CD4-positive, alpha-beta T cell treated with Interferon alpha-2 for 1 hour (primary cell): Measurements from ENCODE around the gene NF2.
"Not testable (repeated sequence)": the region's sequence is repeated elsewhere in the genome, so short reads cannot be mapped to it uniquely, and the experiment has no call there.

Experiments
- DNase-seq, 2 donors: peaks; one replicate each; pipeline ENCODE4 v3.0.0-alpha.2; 2020 to 2022

NF2 gene

DNA sequence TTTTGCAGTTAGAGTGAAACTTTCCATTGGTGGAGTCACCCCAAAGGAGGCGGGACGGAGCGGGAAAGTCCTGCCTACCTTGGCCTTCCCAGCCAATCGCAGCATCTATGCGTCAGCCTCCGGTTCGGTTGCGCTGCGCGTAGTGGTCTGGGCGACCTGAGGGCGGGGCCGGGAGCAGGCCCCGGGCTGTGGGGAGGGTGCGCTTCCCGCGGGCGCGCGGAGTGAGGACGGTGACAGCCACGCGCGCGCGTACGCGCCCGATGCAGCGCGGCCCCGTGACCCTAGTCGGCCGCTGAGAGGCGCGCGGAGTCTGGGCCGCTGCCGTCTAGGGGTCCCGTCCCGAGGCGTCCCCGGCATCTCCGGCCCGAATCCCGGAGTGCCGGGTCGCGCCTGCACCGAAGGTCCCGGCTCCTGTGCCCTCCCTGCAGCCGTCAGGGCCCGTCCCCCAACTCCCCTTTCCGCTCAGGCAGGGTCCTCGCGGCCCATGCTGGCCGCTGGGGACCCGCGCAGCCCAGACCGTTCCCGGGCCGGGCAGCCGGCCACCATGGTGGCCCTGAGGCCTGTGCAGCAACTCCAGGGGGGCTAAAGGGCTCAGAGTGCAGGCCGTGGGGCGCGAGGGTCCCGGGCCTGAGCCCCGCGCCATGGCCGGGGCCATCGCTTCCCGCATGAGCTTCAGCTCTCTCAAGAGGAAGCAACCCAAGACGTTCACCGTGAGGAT, at the start of gene NF2:
TSS of gene NF2 (plus strand) at position 276 of the 718 bp plus-strand sequence. CDS start at position 642, 366 bp downstream.
- peak; percentile 99 for DNase-seq

DNA sequence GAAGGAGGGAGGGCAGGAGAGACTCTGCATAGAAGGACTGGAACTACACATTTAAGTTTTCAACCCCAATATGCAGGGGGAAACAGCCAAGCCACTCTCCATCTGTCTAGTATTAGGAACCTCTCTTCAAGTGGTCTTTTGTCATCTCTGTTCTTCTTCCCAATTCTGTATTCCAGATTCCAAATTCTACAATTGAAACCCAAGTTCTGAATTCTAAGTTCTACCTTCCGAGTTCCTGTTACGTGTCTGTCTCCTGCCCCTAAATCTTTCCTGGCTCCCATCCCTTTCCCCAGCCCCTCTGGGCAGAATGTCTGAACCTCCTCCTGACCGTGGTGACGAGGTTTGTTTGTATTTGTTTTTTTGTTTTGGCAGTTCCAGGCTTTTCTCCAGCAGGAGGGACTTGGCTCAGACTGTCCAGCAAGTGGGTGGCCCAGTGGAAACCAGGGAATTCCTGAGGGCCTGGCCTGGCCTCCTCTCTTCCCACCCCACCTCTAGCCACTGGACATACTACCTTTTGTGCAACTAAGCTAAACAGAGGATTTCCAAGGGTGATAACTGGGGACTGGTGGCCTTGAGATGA, 48.3 kb upstream of the NF2 start:
- DNase-seq = no peak

DNA sequence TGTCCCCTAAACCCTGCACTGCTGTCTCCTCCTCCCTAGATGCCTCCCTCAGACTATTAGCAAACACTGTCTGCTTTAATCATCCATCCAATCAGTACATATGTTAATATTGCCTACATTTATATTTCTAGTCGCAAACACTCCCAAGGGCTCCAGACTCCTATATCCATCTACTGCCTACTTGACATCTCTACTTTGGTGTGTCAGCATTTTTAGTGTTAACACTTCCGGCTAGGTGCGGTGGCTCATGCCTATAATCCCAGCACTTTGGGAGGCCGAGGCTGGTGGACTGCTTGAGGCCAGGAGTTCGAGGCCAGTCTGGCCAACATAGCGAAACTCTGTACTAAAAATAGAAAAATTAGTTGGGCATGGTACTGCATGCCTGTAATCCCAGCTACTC, 44.4 kb upstream of the NF2 start:
- no peak for DNase-seq

DNA sequence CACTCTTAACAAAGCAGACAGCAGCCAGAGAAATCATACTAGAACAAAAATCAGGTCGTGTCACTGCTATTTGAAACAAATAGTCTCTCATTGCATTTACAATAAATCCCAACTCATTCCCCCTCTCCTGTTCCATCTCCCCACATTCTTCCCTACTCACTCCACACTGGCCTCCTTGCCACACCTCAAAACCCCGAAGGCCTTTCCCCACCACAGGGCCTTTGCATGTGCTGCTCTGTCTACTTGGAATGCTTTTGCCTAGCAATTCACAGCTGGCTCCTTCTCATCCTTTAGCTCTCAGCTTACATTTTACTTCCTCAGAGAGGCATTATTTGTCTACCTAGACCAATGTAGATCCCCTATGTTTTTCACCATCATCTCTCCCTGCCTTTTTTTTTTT, 43.6 kb upstream of the NF2 start:
- DNase-seq = no peak

DNA sequence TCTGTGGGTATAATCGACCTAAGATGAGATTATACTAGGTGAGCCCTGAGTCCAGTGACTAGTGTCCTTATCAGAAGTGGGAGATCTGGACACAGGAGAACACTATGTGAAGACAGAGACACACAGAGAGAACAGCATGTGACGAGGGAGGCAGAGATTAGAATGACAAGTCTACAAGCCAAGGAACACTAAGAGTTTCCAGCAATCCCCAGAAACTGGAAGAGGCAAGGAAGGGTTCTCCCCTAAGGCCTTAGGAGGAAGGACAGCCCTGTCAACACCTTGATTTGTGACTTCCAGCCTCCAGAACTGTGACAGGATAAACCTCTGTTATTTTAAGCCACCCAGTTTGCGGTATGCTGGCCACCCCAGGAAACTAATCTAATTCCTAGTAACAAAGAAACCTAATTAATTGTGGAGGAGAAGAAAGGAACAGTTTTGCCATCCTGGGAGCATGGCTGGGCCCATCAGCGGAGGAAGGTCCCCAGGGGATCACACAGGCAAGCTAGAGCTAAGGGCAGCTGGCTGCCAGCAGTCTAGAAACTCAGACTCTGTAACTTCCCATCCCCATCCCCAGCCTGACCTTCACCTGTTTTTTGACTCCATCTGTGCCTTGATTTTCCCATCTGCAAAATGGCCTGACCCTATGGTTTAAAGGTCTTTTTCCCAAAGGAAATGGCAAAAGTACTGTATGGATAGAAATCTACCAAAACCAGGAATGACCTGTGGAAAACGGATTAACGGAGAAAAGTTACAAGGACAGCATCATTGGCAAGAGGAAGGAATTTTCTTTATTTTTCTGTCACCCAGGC, 39.6 kb upstream of the NF2 start:
- no peak for DNase-seq

DNA sequence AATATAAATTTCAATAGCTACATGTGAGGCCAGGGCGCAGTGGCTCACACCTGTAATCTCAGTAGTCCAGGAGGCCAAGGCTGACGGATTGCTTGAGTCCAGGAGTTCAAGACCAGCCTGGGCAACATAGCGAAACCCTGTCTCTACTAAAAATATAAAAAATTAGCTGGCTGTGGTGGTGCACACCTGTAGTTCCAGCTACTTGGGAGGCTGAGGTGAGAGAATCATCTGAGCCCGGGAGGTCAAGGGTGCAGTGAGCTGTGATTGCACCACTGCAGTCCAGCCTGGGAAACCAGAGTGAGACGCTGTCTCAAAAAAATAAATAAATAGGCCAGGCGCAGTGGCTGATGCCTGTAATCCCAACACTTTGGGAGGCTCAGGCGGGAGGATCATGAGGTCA, 36.9 kb upstream of the NF2 start:
- not testable (repeated sequence) for DNase-seq

DNA sequence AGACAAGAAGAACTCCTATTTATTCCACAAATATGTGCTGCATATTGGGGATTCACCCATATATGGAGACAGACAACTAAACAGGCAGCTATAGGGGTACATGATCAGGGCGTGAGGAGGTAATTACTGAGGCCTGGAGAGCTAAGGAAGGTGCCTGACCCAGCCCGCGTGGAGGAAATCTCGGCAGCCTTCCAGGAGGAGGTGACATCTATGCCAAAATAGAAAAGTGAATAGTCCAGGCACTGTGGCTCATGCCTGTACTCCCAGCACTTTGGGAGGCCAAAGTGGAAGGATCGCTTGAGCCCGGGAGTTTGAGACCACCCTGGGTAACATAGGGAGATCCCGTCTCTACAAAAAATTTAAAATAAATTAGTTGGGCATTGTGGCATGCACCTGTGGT, 36.1 kb upstream of the NF2 start:
- DNase-seq = no peak

DNA sequence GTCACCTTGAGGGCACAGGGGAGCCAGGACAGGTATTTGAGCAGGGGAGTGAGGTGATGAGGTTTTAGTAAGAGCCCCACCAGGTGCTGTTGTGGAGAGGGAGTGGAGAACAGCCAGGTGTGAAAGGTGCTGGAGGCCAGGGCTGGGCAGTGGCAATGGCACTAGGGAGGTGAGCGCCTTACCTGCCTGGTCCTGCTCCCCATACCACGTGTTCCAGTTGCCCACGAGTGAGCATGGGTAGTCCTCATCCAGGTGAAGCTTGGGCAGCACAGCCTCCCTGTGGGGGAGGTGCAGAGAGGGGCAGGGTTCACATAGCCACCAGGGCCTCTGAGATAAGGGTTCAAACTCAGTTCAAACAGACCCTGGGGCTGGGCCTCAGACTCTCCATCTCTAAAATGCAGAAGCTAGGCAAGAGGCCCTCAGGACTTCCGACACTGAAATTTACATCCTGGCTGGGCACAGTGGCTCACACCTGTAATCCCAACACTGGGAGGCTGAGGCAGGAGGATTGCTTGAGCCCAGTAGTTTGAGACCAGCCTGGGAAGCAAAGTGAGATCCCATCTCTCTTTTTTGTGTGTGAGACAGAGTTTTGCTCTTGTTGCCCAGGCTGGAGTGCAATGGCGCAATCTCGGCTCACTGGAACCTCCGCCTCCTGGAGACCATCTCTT, 34.3 kb upstream of the NF2 start:
- no peak for DNase-seq

DNA sequence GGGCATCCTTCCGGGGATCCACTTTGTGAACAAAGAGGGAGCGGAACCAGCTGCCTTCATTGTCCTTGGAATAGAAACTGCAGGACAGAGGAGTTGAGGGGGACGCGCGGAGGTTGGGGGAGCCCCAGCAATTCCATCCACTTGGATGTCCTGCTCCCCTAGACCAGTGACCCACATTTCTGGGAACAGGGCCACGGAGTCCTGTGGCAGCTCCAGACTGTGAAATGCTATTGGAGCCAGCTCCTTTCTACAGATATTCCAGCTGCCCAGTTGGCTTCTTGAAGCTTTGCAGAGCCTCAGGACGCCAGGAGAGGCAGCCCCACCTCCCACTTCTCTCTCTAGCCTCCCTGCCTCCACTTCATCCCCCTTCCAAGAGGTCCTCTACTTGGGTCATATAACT, 33.0 kb upstream of the NF2 start:
- no peak for DNase-seq

DNA sequence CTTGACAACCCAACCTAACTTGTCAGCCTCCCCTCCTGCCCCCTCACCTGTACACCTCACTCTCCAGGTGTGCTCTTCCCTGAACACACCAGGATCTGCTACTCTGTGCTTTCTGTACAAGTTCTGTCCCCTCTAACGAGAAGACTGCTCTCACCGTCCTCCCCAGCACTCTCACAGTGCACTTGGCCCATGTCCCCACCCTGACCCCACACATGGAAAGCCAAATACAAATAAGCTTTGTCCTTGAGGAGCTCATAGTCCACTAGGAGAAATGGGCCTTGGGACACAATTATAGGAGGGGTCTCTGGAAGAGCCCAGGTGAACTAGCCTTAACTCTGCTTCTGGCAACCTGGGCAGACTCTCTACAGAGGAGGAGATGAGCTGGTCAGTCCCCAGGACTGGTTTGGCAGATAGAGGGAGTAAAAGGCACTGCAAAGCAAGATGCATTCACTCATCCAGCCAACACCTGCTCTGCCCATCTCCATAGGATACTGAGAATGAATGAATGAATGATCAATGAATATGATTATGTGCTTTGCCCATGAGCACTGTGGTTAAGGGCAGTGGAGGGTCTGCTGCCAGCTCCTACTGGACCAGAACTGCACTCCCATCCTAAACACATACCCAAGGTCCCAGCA, 32.4 kb upstream of the NF2 start:
- no peak for DNase-seq

DNA sequence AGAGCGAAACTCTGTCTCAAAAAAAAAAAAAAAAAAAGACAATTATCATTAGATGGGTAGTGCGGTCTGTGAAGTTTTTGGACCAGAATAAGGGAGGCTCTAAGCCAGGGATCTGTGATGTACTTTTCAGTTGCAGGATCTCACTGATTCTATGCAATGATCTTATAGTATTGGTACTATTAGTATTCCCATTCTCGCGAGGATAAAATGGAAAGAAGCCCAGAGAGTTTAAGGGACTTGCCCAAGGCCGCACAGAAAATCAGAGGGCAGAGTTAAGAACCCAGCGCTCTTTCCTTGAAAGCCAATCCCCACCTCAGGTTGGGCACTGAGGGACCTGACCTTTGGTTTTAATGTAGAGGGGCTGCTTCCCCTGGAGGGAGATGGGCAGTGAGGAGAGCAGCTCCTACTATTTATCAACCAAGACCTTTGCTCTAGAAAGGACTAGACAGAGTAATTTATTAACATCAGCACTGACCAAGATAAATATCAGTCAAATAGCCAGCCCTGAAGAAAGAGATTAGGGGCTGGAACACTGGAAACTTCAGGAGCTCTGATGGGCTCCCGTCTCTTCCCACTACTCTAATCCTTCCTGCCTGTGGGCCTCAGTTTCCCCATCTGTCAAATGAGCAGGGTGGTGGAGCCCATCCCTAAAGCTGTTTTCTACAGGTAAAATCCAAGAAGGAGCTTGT, 28.5 kb upstream of the NF2 start:
- DNase-seq = no peak

DNA sequence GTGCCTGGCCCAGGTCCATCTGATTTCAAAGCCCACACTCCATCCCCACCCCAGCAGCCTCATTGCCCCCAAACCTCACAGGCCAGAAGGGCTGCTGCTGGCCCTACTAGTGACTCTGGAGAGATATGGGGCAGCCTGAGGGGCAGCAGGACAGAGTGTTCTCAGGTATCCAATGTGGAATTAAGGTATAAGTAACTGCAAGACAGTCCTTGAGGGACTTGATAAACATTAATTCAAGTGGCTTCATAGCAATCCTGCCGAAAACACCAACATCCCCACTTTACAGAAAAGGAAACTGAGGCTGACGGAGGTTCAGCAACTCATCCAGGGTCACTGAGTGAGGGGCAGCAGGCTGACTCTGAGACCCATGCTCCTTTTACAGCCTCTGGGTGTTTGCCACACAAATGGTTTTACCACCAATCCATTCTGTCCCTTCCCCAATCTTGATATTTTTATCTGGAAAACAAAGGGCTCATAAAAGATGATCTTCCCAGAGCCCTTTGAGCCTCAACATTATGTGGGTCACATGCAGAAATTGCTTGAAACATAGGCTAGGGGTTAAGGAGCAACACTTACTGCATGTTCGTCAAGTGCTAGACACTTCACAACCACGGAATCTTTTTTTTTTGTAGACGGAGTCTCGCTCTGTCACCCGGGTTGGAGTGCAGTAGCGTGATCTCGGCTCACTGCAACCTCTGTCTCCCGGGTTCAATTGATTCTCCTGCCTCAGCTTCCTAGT, 24.8 kb upstream of the NF2 start:
- DNase-seq = no peak

DNA sequence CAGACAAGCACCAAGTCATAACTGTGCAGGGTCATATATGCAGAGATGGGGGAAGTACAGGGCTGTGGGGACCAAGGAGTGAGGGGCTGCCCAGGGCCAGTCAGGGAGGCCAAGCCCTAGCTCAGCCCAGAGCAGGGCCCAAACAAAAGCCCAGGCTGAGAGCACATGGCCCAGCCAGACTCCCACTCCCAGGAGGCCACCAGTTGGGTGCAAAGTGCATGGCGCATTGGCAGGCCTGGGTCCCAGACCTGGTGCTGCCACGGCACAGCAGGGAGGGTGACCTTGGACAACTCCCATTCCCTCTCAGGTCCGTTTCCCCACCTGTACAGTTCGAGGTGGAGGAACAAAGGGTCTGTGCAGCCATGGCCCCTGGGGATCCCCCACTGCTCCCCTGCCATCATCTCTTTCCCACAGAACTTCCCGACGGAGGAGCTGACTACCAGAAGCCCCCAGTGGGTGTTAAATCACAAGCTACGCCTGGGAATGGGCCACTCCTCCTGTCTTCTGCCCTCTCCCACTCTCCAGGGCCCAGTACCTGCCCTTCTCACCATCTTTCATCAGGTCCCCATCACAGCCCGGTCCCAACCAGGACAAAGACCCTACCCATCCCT, 23.1 kb upstream of the NF2 start:
- DNase-seq = no peak

DNA sequence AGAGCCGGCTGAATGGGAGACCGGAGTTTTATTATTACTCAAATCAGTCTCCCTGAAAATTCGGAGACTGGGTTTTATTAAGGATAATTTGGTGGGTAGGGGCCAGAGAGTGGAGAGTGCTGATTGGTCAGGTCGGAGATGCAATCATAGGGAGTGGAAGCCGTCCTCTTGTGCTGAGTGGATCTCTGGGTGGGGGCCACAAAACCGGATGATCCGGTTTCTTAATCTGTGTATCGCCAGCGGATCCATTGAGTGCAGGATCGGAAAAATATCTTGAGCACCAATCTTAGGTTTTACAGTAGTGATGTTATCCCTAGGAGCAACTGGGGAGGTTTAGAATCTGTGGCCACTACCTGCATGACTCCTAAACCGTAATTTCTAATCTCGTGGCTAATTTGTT, 21.6 kb upstream of the NF2 start:
- no peak for DNase-seq

DNA sequence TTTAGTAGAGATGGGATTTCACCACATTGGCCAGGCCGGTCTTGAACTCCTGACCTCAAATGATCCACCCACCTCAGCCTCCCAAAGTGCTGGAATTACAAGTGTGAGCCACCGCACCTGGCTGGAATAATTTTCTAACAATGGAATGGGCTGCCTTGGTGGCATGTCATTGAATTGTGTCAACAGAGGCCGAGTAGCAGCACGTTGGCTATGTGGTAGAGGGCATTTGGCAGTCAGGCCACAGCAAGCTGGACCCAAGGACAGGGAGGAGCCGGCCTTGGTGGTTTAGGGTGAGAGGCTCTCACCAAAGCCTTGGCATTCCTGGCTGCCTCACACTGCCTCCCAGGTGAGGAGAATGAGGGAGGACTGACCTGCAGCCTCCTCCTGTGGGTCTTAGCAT, 18.5 kb upstream of the NF2 start:
- DNase-seq = no peak

DNA sequence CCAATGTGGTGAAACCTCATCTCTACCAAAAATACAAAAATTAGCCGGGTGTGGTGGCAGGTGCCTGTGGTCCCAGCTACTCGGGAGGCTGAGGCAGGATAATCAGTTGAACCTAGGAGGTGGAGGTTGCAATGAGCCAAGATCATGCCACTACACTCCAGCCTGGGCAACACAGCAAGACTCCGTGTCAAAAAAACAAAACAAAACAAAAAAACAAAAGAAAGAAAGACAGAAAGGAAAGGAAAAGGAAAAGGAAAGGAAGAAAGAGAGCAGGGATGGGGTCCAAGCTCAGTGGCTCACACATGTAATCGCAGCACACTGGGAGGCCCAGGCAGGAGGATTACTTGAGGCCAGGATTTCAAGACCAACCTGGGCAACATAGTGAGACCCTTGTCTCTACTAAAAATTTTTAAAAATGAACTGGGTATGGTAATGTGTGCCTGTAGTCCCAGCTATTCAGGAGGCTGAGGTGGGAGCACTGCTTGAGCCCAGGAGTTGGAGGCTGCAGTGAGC, 17.2 kb upstream of the NF2 start:
- not testable (repeated sequence) for DNase-seq

DNA sequence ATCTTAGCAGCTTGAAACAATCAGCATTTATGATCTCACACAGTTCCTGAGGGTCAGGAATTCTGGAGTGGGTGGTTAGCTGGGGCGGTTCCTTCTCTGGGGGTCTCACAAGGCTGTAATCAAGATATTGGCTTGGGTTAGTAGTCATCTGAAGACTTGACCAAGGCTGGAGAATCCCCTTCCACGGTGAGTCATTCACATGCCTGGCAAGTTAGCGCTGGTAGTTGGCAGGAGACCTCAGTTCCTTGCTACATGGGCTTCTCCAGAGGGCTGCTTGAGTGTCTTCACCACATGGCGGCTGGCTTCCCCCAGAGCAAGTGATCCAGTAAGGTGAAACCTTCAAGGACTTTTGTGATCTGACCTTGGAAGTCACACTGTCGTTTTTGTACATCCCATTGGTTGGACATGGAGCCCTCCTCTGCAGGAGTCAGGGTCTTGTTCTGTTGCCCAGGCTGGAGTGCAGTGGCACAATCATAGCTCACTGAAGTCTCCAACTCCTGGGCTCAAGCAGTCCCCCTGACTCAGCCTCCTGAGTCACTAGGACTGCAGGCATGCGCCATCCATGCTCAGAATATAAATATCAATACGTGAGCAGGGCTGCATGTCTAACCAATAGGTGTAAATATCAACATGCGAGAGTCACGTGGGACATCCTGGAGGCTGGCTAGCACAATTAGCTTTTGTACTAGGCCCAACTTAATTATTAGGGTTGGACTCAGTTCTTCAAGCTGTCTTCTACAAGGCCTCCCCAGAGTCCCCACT, 15.3 kb upstream of the NF2 start:
- no peak for DNase-seq

DNA sequence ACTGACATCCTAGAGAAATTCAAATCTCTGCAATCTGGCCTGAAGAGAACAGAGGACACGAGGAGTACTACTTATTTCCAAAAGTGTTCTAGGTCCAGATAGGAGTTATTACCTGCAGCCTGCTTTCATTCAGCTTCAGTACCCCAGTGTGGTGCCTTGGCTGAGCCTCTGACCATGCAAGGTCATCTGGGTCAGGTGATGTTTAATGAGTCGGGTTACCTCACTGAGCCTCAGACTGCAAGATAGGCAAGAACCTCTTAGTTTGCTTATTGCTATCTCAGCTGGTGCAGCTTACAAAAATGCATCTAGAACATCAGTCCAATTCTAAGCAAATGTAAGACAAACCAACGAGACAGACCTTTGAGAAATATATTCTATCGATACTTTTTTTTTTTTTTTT, 9.5 kb upstream of the NF2 start:
- no peak for DNase-seq

DNA sequence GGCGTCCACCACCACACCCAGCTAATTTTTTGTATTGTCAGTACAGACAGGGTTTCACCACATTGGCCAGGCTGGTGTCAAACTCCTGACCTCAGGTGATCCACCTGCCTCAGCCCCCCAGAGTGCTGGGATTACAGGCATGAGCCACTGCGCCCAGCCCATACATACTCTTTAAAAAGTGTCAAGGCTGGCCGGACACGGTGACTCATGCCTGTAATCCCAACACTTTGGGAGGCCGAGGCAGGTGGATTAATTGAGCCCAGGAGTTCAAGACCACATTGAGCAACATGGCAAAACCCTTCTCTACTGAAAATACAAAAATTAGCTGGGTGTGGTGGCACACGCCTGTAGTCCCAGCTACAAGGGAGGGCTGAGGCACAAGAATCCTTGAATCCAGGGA, 9.0 kb upstream of the NF2 start:
- DNase-seq = not testable (repeated sequence)

DNA sequence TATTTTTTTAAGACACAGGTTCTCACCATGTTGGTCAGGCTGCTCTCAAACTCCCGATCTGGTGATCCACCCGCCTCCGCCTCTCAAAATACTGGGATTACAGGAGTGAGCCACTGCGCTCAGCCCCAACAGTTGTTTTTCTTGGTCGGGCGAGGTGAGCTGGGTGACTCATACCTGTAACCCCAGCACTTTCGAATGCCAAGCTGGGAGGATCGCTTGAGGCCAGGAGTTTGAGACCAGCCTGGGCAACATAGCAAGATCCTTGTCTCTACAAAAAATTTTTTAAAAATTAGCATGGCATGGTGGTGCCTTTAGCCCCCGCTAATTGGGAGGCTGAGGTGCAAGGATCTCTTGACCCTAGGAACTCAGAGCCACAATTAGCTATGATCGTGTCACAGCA, 7.0 kb upstream of the NF2 start:
- DNase-seq = no peak
